Osteoblast (primary cell): ENCODE data around the gene CNRIP1. TPM values are rescaled to one million over a fixed set of nuclear protein-coding genes. Genes with fewer than 3 reads are reported as not detected.
A peak's percentile ranks its signal among the peaks of the same experiment; 100 is the strongest.

Experiments used
- DNase-seq: peaks from one replicate; pipeline ENCODE4 v3.0.0; 2011; ENCODE audit warnings: low spot score, mixed read lengths; ENCODE audit not compliant: insufficient read length; ENCODE audit errors: missing footprints
- H2AFZ ChIP-seq: 2 replicates; pipeline ENCODE4 v1.6.0; 2011; ENCODE audit warnings: mild to moderate bottlenecking, low read length
- H3K27ac ChIP-seq: 2 replicates; pipeline ENCODE4 v1.5.1; 2011; ENCODE audit warnings: mild to moderate bottlenecking, low read depth, low read length, moderate library complexity
- H3K27me3 ChIP-seq: 2 replicates; pipeline ENCODE4 v1.6.0; 2012; ENCODE audit warnings: mild to moderate bottlenecking, control low read depth, inconsistent platforms, low read length, moderate library complexity; ENCODE audit not compliant: insufficient read depth
- H3K36me3 ChIP-seq: 2 replicates; pipeline ENCODE4 v1.5.1; 2011; ENCODE audit warnings: mild to moderate bottlenecking, low read length, control low read depth, moderate library complexity; ENCODE audit not compliant: insufficient read depth
- H3K4me1 ChIP-seq: 2 replicates; pipeline ENCODE4 v1.5.1; 2011; ENCODE audit warnings: mild to moderate bottlenecking, low read length, control low read depth, moderate library complexity; ENCODE audit not compliant: insufficient read depth
- H3K4me2 ChIP-seq: 2 replicates; pipeline ENCODE4 v1.6.0; 2011; ENCODE audit warnings: mild to moderate bottlenecking, low read length; ENCODE audit not compliant: insufficient read depth
- H3K4me3 ChIP-seq: fragments of 200-600 bp; sonication (generic); 3 replicates; pipeline ENCODE4 v1.5.1; 2012; ENCODE audit warnings: mild to moderate bottlenecking, low read length, inconsistent platforms; ENCODE audit not compliant: insufficient read depth
- H3K79me2 ChIP-seq: 2 replicates; pipeline ENCODE4 v1.6.0; 2012; ENCODE audit warnings: mild to moderate bottlenecking, low read length, control low read depth, inconsistent platforms; ENCODE audit not compliant: insufficient read depth
- H3K9me3 ChIP-seq: 2 replicates; pipeline ENCODE4 v1.5.1; 2011; ENCODE audit warnings: low read depth, low read length, control low read depth
- H4K20me1 ChIP-seq: 2 replicates; pipeline ENCODE4 v1.6.0; 2012; ENCODE audit warnings: mild to moderate bottlenecking, low read length, control low read depth; ENCODE audit not compliant: insufficient read depth
- total RNA-seq: library from RNA; depleted of rRNA; stranded (reverse); fragments of >200 nt; gene quantifications from 2 replicates; pipeline ENCODE4 v1.2.3, GENCODE V29; 2012
- TF ChIP-seq, protein P1 (sequence below): IDR thresholded peaks from 2 replicates; pipeline ENCODE4 v1.5.1; 2011; ENCODE audit warnings: mild to moderate bottlenecking, low read depth, low read length, moderate library complexity; ENCODE audit errors: extremely low read depth

Gene CNRIP1
- total RNA-seq, 1 donor: 43.4 TPM

DNA sequence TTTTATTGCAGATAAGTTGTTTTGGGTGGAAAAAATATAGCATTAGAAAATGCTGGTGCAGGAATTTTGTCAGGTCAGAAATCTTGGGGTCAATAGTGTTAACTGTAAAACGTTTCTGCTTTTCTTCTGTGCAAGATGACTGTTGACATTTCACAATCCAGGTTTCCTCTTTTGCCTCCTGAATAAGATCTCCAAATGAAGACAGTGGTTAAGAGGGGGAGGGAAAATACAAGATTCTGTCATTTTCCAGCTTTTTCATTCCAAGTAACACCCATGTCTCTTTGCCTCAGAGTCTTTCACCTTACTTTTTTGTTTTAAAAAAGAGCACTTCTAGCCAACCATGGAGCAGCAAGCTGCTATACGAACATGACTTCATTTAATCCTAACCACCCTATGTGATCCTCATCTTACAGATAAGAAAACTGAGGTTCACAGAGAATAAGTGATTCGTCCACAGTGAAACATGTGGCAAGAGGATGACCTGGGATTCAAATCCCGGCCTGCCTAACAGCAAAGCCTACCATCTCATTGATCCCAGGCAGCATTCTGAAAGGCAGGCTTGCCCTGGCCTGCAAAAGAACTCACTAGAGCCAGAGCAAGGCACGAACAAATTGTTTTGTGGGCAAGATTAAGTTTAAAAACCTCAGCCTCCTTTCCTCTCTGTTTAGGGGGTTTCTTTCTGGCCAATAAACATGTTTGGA lies 48.4 kb upstream of the CNRIP1 start:
- Histone ChIP-seq H4K20me1 (no peaks in the 10 kb centered on the region), H2AFZ (peak overlapping the region; percentile 64), H3K9me3 (no peaks in the 10 kb centered on the region), H3K27me3 (no peaks in the 10 kb centered on the region), H3K79me2 (no peaks in the 10 kb centered on the region), H3K36me3 (no peaks in the 10 kb centered on the region), H3K4me2 (peak overlapping the region; percentile 78), H3K4me3 (peak overlapping the region; percentile 41), H3K4me1 (peaks cover 16% of the 10 kb centered on the region), H3K27ac (peak overlapping the region; percentile 87)
- no peak for DNase-seq
- TF ChIP-seq, protein P1, sequence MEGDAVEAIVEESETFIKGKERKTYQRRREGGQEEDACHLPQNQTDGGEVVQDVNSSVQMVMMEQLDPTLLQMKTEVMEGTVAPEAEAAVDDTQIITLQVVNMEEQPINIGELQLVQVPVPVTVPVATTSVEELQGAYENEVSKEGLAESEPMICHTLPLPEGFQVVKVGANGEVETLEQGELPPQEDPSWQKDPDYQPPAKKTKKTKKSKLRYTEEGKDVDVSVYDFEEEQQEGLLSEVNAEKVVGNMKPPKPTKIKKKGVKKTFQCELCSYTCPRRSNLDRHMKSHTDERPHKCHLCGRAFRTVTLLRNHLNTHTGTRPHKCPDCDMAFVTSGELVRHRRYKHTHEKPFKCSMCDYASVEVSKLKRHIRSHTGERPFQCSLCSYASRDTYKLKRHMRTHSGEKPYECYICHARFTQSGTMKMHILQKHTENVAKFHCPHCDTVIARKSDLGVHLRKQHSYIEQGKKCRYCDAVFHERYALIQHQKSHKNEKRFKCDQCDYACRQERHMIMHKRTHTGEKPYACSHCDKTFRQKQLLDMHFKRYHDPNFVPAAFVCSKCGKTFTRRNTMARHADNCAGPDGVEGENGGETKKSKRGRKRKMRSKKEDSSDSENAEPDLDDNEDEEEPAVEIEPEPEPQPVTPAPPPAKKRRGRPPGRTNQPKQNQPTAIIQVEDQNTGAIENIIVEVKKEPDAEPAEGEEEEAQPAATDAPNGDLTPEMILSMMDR: no peak

DNA sequence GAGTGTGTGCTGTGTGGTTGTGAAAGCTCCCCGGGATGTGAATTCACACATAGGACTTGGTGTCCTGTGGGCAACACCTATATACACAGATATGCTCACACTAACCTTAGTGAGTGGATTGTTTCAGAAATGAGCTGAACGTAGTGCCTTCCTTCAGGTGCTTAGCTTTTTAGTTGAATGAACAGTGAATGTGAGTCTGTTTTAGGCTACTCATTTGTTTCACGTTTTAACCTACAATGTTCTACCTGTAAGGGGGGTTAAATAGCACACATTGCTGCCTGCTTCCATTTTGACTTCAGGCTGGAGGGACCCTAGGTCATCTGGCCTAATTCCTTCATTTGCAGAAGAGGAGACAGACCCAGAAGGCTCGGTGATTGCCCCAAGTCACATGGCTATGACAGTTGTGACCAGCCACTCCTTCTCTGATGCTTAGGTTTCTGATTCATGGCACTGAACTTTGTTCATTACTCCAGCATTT lies 46.4 kb upstream of the CNRIP1 start:
- TF ChIP-seq, protein P1: no peak
- Histone ChIP-seq H3K79me2 (no peaks in the 10 kb centered on the region), H3K4me1 (peaks cover 16% of the 10 kb centered on the region), H3K36me3 (no peaks in the 10 kb centered on the region), H3K4me3 (no peak overlapping the region), H3K9me3 (no peaks in the 10 kb centered on the region), H4K20me1 (no peaks in the 10 kb centered on the region), H3K27ac (no peak overlapping the region), H3K27me3 (no peaks in the 10 kb centered on the region), H2AFZ (no peak overlapping the region), H3K4me2 (no peak overlapping the region)
- DNase-seq: no peak

DNA sequence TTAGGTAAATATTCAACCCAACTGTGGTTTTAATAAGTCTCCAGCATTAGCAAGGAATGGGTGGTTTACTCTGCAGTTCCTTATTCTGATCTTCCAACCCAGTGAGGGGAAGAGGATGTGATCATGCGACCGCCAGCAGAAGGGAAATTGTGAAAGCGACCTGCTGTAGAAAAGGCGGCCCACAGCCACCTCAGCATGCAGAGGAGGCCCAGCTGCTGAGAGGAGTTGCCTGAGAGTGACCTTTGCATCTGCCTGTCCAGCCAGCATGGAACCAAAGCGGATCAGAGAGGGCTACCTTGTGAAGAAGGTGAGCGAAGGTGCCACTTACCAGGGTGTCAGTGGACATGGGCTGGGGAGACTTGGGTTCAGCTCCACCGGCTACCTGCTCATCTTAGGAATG lies 45.3 kb upstream of the CNRIP1 start, which contains the start of gene PLEK:
Gene PLEK (plus strand): TSS at position 196 of the 400 bp plus-strand sequence. CDS start 70 bp downstream, at position 266.
- Histone ChIP-seq H3K36me3 (no peaks in the 10 kb centered on the region), H3K9me3 (no peaks in the 10 kb centered on the region), H2AFZ (no peak within 1 kb of the TSS), H3K4me3 (no peak within 1 kb of the TSS), H3K4me2 (no peak within 1 kb of the TSS), H4K20me1 (no peaks in the 10 kb centered on the region), H3K4me1 (peaks cover 16% of the 10 kb centered on the region), H3K27ac (no peak within 1 kb of the TSS), H3K27me3 (no peaks in the 10 kb centered on the region), H3K79me2 (no peaks in the 10 kb centered on the region)
- no peak for DNase-seq
- TF ChIP-seq, protein P1: no peak

DNA sequence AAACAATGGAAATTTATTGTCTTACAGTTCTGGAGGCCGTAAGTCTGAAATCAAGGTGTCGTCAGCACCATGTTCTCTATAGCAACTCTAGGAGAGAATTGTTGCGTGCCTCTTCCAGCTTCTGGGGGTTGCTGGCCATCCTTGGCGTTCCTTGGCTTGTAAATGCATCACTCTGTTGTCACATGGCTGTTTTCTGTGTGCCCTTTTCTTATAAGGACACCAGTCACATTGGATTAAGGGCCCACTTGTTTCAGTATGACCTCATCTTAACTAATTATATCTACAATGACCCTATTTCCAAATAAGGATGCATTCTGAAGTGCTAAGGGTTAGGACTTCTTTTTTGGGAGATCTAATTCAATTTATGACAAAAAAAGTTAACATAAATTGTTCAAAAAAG lies 44.0 kb upstream of the CNRIP1 start:
- no peak for DNase-seq
- Histone ChIP-seq H3K27me3 (no peaks in the 10 kb centered on the region), H3K4me2 (no peak overlapping the region), H3K79me2 (no peaks in the 10 kb centered on the region), H3K4me1 (peaks cover 11% of the 10 kb centered on the region), H3K36me3 (no peaks in the 10 kb centered on the region), H3K9me3 (no peaks in the 10 kb centered on the region), H3K27ac (no peak overlapping the region), H2AFZ (no peak overlapping the region), H4K20me1 (no peaks in the 10 kb centered on the region), H3K4me3 (no peak overlapping the region)
- TF ChIP-seq, protein P1: no peak
